Muscle layer of duodenum (tissue), 2 donors: ENCODE measurements around the gene MAST4.
A peak's percentile ranks its signal among the peaks of the same experiment; 100 is the strongest.

ENCODE experiments used
- H3K27ac ChIP-seq: one replicate; pipeline ENCODE4 v1.7.0; 2013; ENCODE audit warnings: mild to moderate bottlenecking, low read length
- H3K27me3 ChIP-seq: one replicate; pipeline ENCODE4 v1.7.0; 2013; ENCODE audit warnings: low read depth, mild to moderate bottlenecking, control low read depth, low read length
- H3K36me3 ChIP-seq, 2 donors: one replicate each; pipeline ENCODE4 v1.7.0; 2013; ENCODE audit warnings: low read length in 2 of 2, control low read depth in 1 of 2, mild to moderate bottlenecking in 1 of 2; ENCODE audit not compliant: insufficient read depth in 2 of 2, control insufficient read depth in 1 of 2
- H3K4me1 ChIP-seq, 2 donors: one replicate each; pipeline ENCODE4 v1.7.0; 2013; ENCODE audit warnings: low read length in 2 of 2, mild to moderate bottlenecking in 2 of 2, control low read depth in 1 of 2, moderate library complexity in 1 of 2; ENCODE audit not compliant: insufficient read depth in 2 of 2, control insufficient read depth in 1 of 2
- H3K4me3 ChIP-seq, 2 donors: one replicate each; pipeline ENCODE4 v1.7.0; 2013; ENCODE audit warnings: low read length in 2 of 2, low read depth in 1 of 2, mild to moderate bottlenecking in 1 of 2
- H3K9me3 ChIP-seq, 2 donors: one replicate each; pipeline ENCODE4 v1.7.0; 2013; ENCODE audit warnings: low read length in 2 of 2, control low read depth in 1 of 2, mild to moderate bottlenecking in 1 of 2; ENCODE audit not compliant: control insufficient read depth in 1 of 2
- donor health status: healthy.

Gene MAST4

DNA sequence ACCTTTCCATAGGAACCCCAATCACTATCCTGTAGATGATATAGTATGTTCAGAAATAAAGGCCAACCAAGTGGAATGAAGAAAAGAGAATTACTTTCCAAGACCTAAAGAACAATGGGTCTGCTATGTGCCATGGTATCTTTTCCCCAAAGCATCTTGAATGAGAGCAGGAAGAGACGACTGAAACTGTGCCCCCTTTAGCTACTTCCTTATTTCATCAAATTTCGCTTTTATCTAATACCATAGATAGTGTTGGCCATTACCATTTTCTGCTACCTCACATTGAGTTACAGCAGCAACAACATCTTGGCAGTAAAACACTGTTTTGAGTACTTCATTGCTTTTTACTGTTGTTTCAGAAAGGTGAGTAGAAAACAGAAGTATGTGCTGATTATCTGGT is 333.8 kb downstream of the MAST4 start:
- no peaks in the 10 kb centered on the region for H3K27me3 ChIP-seq
- H3K27ac ChIP-seq = no peak overlapping the region
- H3K36me3 ChIP-seq = no peaks in the 10 kb centered on the region
- no peak overlapping the region for H3K4me3 ChIP-seq
- no peaks in the 10 kb centered on the region for H3K9me3 ChIP-seq
- no peaks in the 10 kb centered on the region for H3K4me1 ChIP-seq

- Histone ChIP-seq H3K36me3 (no peaks in the 10 kb centered on the region), H3K27me3 (no peaks in the 10 kb centered on the region), H3K4me1 (no peaks in the 10 kb centered on the region), H3K4me3 (no peak overlapping the region), H3K27ac (no peak overlapping the region), H3K9me3 (no peaks in the 10 kb centered on the region)
Measured at GRCh38 chr5:66931651-66932050, 335.5 kb downstream of the MAST4 start.

DNA sequence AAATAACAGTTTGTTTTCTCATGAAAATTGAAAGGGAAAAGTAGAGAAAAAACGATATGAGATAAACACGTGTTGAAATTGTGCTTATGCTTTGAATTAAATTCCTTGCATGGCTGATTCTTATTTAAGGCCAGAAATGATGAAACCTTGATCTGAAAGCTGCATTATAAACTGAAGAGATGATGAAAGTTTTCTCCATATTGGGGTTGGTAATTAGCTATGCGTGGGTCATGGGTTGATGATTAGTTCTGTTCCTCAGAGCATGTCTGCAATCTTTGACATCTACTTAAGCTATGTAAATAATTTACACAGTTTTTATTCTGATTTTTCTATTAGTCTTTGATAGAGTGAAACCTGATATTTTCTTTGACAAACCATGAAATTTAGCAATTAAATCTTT is 336.3 kb downstream of the MAST4 start:
- H3K36me3 ChIP-seq = no peaks in the 10 kb centered on the region

DNA sequence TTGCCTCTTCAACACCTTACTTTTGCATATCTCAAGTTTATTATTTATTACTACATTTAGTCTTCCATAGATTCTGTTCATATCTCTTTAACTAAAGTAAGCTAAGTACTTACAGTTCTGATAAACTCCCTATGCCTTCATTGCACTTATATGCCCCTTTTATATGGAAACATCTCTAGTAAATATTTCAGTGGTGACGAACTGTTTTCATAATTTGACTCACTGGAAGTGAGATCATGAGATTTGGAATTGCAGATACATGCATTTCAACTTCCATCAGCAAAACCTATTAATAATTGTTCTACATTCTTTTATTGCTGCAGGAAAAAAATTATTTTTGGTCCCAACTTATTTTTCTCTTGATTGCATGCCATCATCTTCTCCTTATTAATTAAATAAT is 336.9 kb downstream of the MAST4 start:
- Histone ChIP-seq H3K4me3 (no peak overlapping the region), H3K36me3 (no peaks in the 10 kb centered on the region), H3K27me3 (no peaks in the 10 kb centered on the region), H3K27ac (no peak overlapping the region), H3K9me3 (no peaks in the 10 kb centered on the region), H3K4me1 (no peaks in the 10 kb centered on the region)

More for the DNA sequence above, 336.3 kb downstream of the MAST4 start:
- H3K27ac ChIP-seq = no peak overlapping the region
- H3K27me3 ChIP-seq = no peaks in the 10 kb centered on the region
- H3K4me1 ChIP-seq = no peaks in the 10 kb centered on the region
- no peaks in the 10 kb centered on the region for H3K9me3 ChIP-seq
- no peak overlapping the region for H3K4me3 ChIP-seq

- H3K4me1 ChIP-seq = no peaks in the 10 kb centered on the region
- H3K9me3 ChIP-seq = peaks cover 0 to 2% of the 10 kb centered on the region in 2 donors
- no peak overlapping the region for H3K4me3 ChIP-seq
- no peak overlapping the region for H3K27ac ChIP-seq
- no peaks in the 10 kb centered on the region for H3K36me3 ChIP-seq
- H3K27me3 ChIP-seq = no peaks in the 10 kb centered on the region
Measured at GRCh38 chr5:66939094-66939493, 342.9 kb downstream of the MAST4 start.

- H3K36me3 ChIP-seq = no peaks in the 10 kb centered on the region
- no peak overlapping the region for H3K4me3 ChIP-seq
- H3K9me3 ChIP-seq = peaks cover 0 to 2% of the 10 kb centered on the region in 2 donors
- no peaks in the 10 kb centered on the region for H3K27me3 ChIP-seq
- H3K4me1 ChIP-seq = no peaks in the 10 kb centered on the region
- no peak overlapping the region for H3K27ac ChIP-seq
Measured at GRCh38 chr5:66945389-66946349, 349.5 kb downstream of the MAST4 start.

DNA sequence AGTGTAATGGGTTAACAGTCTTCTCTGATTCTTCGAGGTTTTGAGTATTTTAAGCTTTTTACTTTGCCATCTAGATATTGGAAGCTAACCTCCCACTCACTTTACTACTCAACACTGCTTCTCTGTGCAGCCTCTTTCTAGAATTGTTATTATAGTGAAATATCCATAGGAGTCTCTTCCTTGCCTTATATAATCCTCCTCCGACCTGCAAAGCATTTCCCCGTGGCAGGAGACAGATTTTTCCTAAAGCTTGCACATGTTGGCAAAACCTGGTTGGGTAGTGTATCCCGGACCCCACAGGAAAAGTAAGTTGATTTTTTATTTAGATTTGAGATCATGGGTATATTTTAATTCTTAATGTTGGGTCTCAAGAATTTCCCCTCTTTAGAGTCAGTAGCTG is 351.3 kb downstream of the MAST4 start:
- Histone ChIP-seq H3K27ac (no peak overlapping the region), H3K9me3 (no peaks in the 10 kb centered on the region), H3K4me1 (no peaks in the 10 kb centered on the region)

GRCh38 chr5:66949066-66949465 is 352.9 kb downstream of the MAST4 start:
- no peaks in the 10 kb centered on the region for H3K27me3 ChIP-seq
- H3K4me1 ChIP-seq = no peaks in the 10 kb centered on the region
- no peak overlapping the region for H3K4me3 ChIP-seq
- no peaks in the 10 kb centered on the region for H3K36me3 ChIP-seq
- no peaks in the 10 kb centered on the region for H3K9me3 ChIP-seq
- no peak overlapping the region for H3K27ac ChIP-seq

More for the DNA sequence above, 351.3 kb downstream of the MAST4 start:
- H3K27me3 ChIP-seq = no peaks in the 10 kb centered on the region
- H3K36me3 ChIP-seq = no peaks in the 10 kb centered on the region
- H3K4me3 ChIP-seq = no peak overlapping the region

DNA sequence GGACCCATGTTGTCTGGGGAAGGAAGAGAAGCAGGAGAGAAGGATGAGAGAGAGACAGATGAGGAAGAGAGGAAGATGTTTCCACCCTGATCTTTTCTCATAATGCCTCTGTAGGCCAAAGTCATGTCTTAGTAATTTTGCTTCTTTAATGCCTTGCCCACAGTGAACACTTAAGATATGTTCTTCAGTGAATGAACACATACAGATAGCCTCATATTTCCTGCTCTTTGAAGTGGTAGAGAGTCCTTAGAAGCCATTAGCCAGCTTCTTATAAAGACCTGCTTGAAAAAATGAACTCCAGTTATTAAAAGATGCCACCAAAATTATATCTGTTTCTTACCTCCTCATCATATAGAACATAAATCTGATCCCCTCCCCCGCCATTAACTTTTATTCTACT is 356.0 kb downstream of the MAST4 start:
- H3K4me3 ChIP-seq = no peak overlapping the region
- H3K9me3 ChIP-seq = no peaks in the 10 kb centered on the region
- H3K36me3 ChIP-seq = no peaks in the 10 kb centered on the region
- H3K4me1 ChIP-seq = no peaks in the 10 kb centered on the region
- no peak overlapping the region for H3K27ac ChIP-seq
- H3K27me3 ChIP-seq = no peaks in the 10 kb centered on the region

GRCh38 chr5:66956439-66956838 is 360.2 kb downstream of the MAST4 start:
- H3K27ac ChIP-seq = no peak overlapping the region
- H3K36me3 ChIP-seq = no peaks in the 10 kb centered on the region
- H3K27me3 ChIP-seq = no peaks in the 10 kb centered on the region
- no peak overlapping the region for H3K4me3 ChIP-seq
- H3K4me1 ChIP-seq = peaks cover 3 to 7% of the 10 kb centered on the region in 2 donors
- H3K9me3 ChIP-seq = no peaks in the 10 kb centered on the region

DNA sequence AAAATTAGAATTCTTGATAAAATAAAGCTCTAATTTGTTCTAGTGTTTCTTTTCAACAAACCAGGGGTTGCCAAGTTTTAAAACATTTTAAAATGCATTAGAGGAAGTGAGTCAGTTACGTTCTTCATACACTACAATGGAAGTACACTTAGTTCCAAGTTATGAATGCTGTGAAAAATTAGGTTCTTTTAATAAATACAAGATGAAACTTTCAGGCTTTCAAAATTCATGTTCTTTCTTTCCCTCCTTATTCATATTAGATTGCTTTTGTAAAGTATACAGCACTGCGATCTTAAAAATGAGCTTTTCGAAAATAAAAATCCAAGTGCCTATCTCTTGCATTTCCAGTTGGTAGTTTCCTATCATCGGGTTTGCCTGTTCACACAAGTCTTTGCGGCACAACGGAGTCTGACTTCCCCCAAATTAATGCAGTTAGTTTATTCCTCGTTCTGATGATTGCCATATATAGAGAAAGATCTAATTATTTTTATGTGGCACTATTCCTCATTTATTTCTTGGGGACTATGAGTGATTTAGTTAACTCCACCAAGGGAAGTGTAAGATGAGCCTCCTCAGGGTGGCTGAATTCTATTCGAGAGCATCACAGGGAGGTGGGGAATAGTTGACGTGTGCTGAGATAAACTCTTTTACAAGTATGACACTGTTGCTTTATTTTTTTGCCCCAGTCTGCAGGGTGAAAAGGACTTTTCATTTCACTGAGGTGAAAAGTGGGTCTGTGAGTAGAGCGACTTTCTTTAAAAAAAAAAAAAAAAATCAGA is 362.2 kb downstream of the MAST4 start:
- Histone ChIP-seq H3K4me1 (peaks cover 3 to 9% of the 10 kb centered on the region in 2 donors), H3K9me3 (no peaks in the 10 kb centered on the region), H3K4me3 (peak overlapping the region; percentile 60 to 68), H3K27ac (peak overlapping the region; percentile 46), H3K36me3 (no peaks in the 10 kb centered on the region), H3K27me3 (no peaks in the 10 kb centered on the region)
